Activated CD4-positive, alpha-beta T cell treated with anti-CD3 and anti-CD28 coated beads for 36 hours (primary cell): Measurements from ENCODE around the gene ZSCAN25. TPM values are rescaled to one million over a fixed set of nuclear protein-coding genes. Genes with fewer than 3 reads are reported as not detected.
"Not testable (repeated sequence)": the region's sequence is repeated elsewhere in the genome, so short reads cannot be mapped to it uniquely, and the experiment has no call there.

Experiments used
- ATAC-seq: fragments of 200-7000 bp; cut with Tn5 transposase; one replicate; pipeline ENCODE4 v1.10.0; 2021; ENCODE audit warnings: mild to moderate bottlenecking, moderate library complexity
- CTCF ChIA-PET: fragments of 350-600 bp; sonication (Branson Sonifier 250); formaldehyde crosslinking; loops from one replicate; lab custom pipeline; 2021; ENCODE audit warnings: antibody characterized with exemption; lab: Charles Lee
- POLR2A ChIA-PET: fragments of 350-600 bp; sonication (Branson Sonifier 250); formaldehyde crosslinking; loops from one replicate; lab custom pipeline; 2021; ENCODE audit warnings: antibody characterized with exemption, inconsistent platforms; lab: Charles Lee
- DNase-seq: peaks from one replicate; pipeline ENCODE4 v3.0.0-alpha.2; 2020
- H3K27ac Mint-ChIP-seq: one replicate; pipeline ENCODE4 v1.8.0; 2021; ENCODE audit warnings: mixed read lengths
- H3K27me3 Mint-ChIP-seq: one replicate; pipeline ENCODE4 v1.8.0; 2021; ENCODE audit warnings: mixed read lengths
- H3K36me3 Mint-ChIP-seq: one replicate; pipeline ENCODE4 v1.8.0; 2021; ENCODE audit warnings: low read depth, mixed read lengths
- H3K4me1 Mint-ChIP-seq: one replicate; pipeline ENCODE4 v1.8.0; 2021; ENCODE audit warnings: mixed read lengths
- H3K4me3 Mint-ChIP-seq: one replicate; pipeline ENCODE4 v1.8.0; 2021; ENCODE audit warnings: mild to moderate bottlenecking, moderate library complexity, mixed read lengths
- H3K9me3 Mint-ChIP-seq: one replicate; pipeline ENCODE4 v1.8.0; 2021; ENCODE audit warnings: low read depth, mixed read lengths
- intact Hi-C, 2 experiments: fragments of 100-400 bp; cut with DNase I in 1 of 2; cut with micrococcal nuclease in 1 of 2; formaldehyde crosslinking; loops; one replicate each; pipeline versions ENCODE4 v1.14.2 to v1.15.1; 2022 to 2024; cut with DNase I, micrococcal nuclease
- total RNA-seq, 2 experiments: library from RNA; stranded (reverse); gene quantifications; one replicate each; pipeline ENCODE4 v1.2.3, GENCODE V29; 2021

ZSCAN25 gene
- total RNA-seq, 2 experiments from 2014 or later, result 20.5 to 25.2 TPM

DNA sequence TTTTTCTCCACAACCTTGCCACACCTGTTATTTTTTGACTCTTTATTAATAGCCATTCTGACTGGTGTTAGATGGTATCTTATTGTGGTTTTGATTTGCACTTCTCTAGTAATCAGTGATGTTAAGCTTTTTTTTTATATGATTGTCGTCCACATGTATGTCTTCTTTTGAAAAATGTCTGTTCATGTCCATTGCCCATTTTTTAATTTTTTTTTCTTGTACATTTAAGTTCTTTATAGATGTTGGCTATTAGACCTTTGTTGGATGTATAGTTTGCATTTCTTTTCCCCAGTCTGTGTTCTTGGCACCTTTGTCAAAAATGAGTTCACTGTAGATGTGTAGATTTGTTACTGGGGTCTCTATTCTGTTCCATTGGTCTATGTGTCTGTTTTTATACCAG lies 28.8 kb downstream of the ZSCAN25 start:
- POLR2A ChIA-PET, result interaction anchor here (0.6 kb wide), 1 partner anchor 21 kb away, joined by 3 read pairs; no protein-coding TSS in a partner anchor
- CTCF ChIA-PET, result interaction anchor here (0.6 kb wide), 1 partner anchor 272 kb away, joined by 3 read pairs; no protein-coding TSS in a partner anchor
- Mint-ChIP-seq H3K36me3 (peaks cover 50% of the 10 kb centered on the region), H3K4me1 (peaks cover 33% of the 10 kb centered on the region), H3K27ac (no peak overlapping the region), H3K27me3 (no peaks in the 10 kb centered on the region), H3K9me3 (peaks cover 5% of the 10 kb centered on the region), H3K4me3 (no peak overlapping the region)
- ATAC-seq, result no peak
- intact Hi-C loops, result no loop called here
- DNase-seq, result no peak

GRCh38 chr7:99648843-99649242 lies 32.1 kb downstream of the ZSCAN25 start:
- H3K4me1 Mint-ChIP-seq, result peaks cover 13% of the 10 kb centered on the region
- POLR2A ChIA-PET, result no interaction called here
- H3K4me3 Mint-ChIP-seq, result no peak overlapping the region
- intact Hi-C loops, result no loop called here
- ATAC-seq, result peak; percentile 97
- no peak overlapping the region for H3K27ac Mint-ChIP-seq
- DNase-seq, result peak; percentile 40
- peaks cover 5% of the 10 kb centered on the region for H3K9me3 Mint-ChIP-seq
- peaks cover 31% of the 10 kb centered on the region for H3K36me3 Mint-ChIP-seq
- H3K27me3 Mint-ChIP-seq, result no peaks in the 10 kb centered on the region
- CTCF ChIA-PET, result interaction anchor here (1.1 kb wide), 1 partner anchor 32 kb away, joined by 4 read pairs; the partner anchor contains the start of gene ZSCAN25

DNA sequence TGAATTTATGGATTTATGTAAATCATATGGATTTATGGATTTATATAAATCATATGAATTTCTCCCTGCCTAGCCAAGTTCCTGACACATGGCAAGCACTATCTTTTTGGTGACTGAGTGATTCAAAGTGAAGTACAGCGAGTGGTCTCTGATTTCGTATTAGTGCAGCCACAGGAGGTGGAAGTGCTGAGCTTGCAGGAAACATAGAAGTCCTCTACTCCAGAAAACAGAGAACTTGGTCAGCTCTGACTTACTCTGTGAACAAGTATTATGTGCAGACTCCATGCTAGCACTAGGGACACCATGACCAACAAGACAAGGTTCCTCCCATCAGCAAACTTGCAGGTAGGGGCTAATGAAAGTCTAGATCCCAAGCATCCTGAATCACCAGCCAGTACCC lies 34.5 kb downstream of the ZSCAN25 start:
- no peak for DNase-seq
- Mint-ChIP-seq H3K4me1 (peaks cover 10% of the 10 kb centered on the region), H3K27ac (no peak overlapping the region), H3K36me3 (peaks cover 25% of the 10 kb centered on the region), H3K9me3 (peaks cover 1% of the 10 kb centered on the region), H3K27me3 (no peaks in the 10 kb centered on the region), H3K4me3 (no peak overlapping the region)
- ChIA-PET POLR2A (no interaction called here), CTCF (interaction anchor here (1.2 kb wide), 2 partner anchors 27 to 37 kb away, joined by 3 to 4 read pairs; no protein-coding TSS in a partner anchor)
- intact Hi-C loops, result no loop called here
- no peak for ATAC-seq

GRCh38 chr7:99652671-99653070 lies 35.9 kb downstream of the ZSCAN25 start:
- Mint-ChIP-seq H3K4me1 (peaks cover 10% of the 10 kb centered on the region), H3K4me3 (no peak overlapping the region), H3K36me3 (peaks cover 27% of the 10 kb centered on the region), H3K27me3 (no peaks in the 10 kb centered on the region), H3K27ac (no peak overlapping the region), H3K9me3 (peaks cover 1% of the 10 kb centered on the region)
- no peak for ATAC-seq
- ChIA-PET POLR2A (no interaction called here), CTCF (interaction anchor here (0.7 kb wide), 1 partner anchor 42 kb away, joined by 3 read pairs; no protein-coding TSS in a partner anchor)
- intact Hi-C loops, result no loop called here
- no peak for DNase-seq

- ATAC-seq, H3K4me1 Mint-ChIP-seq, H3K4me3 Mint-ChIP-seq, H3K27me3 Mint-ChIP-seq, DNase-seq, H3K9me3 Mint-ChIP-seq, POLR2A ChIA-PET, intact Hi-C loops, H3K27ac Mint-ChIP-seq: not testable (repeated sequence)
- CTCF ChIA-PET, result interaction anchor here (0.7 kb wide), 1 partner anchor 41 kb away, joined by 3 read pairs; no protein-coding TSS in a partner anchor
- peaks cover 28% of the 10 kb centered on the region for H3K36me3 Mint-ChIP-seq
Observed at GRCh38 chr7:99653269-99653668, 36.5 kb downstream of the ZSCAN25 start.

- peaks cover 5% of the 10 kb centered on the region for H3K4me1 Mint-ChIP-seq
- no peak overlapping the region for H3K4me3 Mint-ChIP-seq
- intact Hi-C loops, result no loop called here
- ATAC-seq (no peak), DNase-seq (no peak)
- CTCF ChIA-PET, result no interaction called here
- H3K9me3 Mint-ChIP-seq, result peaks cover 3% of the 10 kb centered on the region
- no peaks in the 10 kb centered on the region for H3K27me3 Mint-ChIP-seq
- no peak overlapping the region for H3K27ac Mint-ChIP-seq
- H3K36me3 Mint-ChIP-seq, result peaks cover 26% of the 10 kb centered on the region
- POLR2A ChIA-PET, result no interaction called here
Observed at GRCh38 chr7:99653754-99654153, 37.0 kb downstream of the ZSCAN25 start.

DNA sequence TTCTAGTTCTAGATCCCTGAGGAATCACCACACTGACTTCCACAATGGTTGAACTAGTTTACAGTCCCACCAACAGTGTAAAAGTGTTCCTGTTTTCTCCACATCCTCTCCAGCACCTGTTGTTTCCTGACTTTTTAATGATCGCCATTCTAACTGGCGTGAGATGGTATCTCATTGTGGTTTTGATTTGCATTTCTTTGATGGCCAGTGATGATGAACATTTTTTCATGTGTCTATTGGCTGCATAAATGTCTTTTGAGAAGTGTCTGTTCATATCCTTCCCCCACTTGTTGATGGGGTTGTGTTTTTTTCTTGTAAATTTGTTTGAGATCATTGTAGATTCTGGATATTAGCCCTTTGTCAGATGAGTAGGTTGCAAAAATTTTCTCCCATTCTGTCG lies 37.9 kb downstream of the ZSCAN25 start:
- H3K27me3 Mint-ChIP-seq, POLR2A ChIA-PET, H3K9me3 Mint-ChIP-seq, H3K4me1 Mint-ChIP-seq, H3K4me3 Mint-ChIP-seq, H3K27ac Mint-ChIP-seq, ATAC-seq, CTCF ChIA-PET, intact Hi-C loops, DNase-seq: not testable (repeated sequence)
- H3K36me3 Mint-ChIP-seq, result peaks cover 27% of the 10 kb centered on the region

GRCh38 chr7:99657879-99658278 lies 41.1 kb downstream of the ZSCAN25 start:
- H3K36me3 Mint-ChIP-seq, result peaks cover 36% of the 10 kb centered on the region
- DNase-seq, intact Hi-C loops, POLR2A ChIA-PET, H3K4me1 Mint-ChIP-seq, ATAC-seq, H3K27ac Mint-ChIP-seq, CTCF ChIA-PET, H3K27me3 Mint-ChIP-seq, H3K9me3 Mint-ChIP-seq, H3K4me3 Mint-ChIP-seq: not testable (repeated sequence)

DNA sequence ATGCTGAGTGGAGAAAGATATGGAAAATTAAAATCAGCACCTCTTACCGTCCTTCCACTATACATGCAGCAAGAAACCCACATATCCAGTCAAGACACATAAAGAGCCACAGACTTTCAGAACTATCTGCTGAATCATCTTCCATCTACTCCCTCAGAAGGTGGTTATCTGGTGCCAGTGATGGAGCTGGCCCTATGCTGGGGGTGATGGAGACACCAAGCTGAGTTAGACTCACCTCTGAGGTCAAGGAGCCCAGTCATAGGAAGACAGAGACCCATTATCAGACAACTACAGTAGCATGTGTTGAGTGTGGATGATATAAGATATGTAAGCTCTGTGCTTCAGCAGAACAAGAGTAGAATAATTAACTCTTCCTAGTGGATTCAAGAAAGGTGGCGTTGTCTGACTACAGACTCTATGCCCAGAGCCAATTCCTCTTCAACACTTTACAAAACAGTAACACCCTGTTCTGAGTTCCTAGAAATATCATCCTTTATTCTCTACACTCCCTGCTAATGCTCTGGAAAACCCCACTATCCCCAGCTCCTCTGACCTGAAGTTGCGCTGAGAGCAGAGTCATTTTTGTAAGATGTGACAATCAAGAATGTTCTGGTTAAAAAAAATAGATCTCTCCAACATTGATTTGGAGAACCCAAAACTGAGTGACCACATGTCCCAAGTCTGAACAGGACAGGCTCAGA lies 48.7 kb downstream of the ZSCAN25 start:
- no peaks in the 10 kb centered on the region for H3K27me3 Mint-ChIP-seq
- DNase-seq (peak; percentile 27), ATAC-seq (peak; percentile 86)
- H3K36me3 Mint-ChIP-seq, result peaks cover 30% of the 10 kb centered on the region
- CTCF ChIA-PET, result no interaction called here
- H3K27ac Mint-ChIP-seq, result peak overlapping the region; percentile 39
- POLR2A ChIA-PET, result no interaction called here
- intact Hi-C loops, result no loop called here
- no peak overlapping the region for H3K4me3 Mint-ChIP-seq
- peaks cover 11% of the 10 kb centered on the region for H3K4me1 Mint-ChIP-seq
- H3K9me3 Mint-ChIP-seq, result no peaks in the 10 kb centered on the region

DNA sequence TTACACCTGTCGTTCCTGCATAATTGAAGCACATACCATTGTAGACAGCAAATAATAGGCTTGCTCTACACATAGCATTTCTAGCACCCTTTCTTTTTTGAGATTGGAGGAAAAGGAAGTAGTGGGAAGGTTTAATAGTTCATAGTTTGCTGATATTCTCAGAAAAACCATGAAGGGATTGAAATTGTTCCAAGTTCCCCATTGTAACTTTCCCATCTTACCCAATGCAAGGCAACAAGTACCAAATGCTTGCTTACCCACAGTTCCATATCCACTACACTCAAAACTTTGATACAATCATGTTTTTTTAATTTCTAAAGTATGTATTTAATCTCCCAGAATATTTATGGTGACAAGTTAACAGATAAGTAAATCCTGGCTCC lies 49.3 kb downstream of the ZSCAN25 start:
- DNase-seq, result no peak
- H3K27ac Mint-ChIP-seq, result peak overlapping the region; percentile 39
- H3K27me3 Mint-ChIP-seq, result no peaks in the 10 kb centered on the region
- no peak overlapping the region for H3K4me3 Mint-ChIP-seq
- H3K9me3 Mint-ChIP-seq, result no peaks in the 10 kb centered on the region
- ATAC-seq, result no peak
- POLR2A ChIA-PET, result no interaction called here
- intact Hi-C loops, result no loop called here
- peaks cover 28% of the 10 kb centered on the region for H3K36me3 Mint-ChIP-seq
- peaks cover 11% of the 10 kb centered on the region for H3K4me1 Mint-ChIP-seq
- CTCF ChIA-PET, result no interaction called here

DNA sequence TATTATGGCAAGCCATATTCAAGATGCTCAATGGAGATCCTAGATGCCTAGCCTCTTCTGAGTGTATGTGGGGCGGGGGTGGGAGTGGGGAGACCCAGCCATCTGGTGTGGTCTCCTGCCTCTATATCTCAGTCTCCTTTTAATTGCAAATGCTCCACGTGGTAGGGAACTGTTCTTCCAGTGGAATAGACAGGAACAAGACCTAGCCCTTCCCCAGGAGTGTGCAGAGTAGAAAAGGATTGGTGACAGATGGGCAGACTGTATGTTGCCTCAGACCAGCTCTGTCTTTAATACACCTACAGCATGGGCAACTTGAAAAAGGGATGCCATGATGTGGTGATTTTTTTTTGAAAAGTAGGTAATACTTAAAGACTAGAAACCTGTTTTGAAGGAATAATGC lies 50.4 kb downstream of the ZSCAN25 start:
- Mint-ChIP-seq H3K4me3 (no peak overlapping the region), H3K9me3 (no peaks in the 10 kb centered on the region), H3K36me3 (peaks cover 25% of the 10 kb centered on the region), H3K27me3 (no peaks in the 10 kb centered on the region), H3K4me1 (peaks cover 11% of the 10 kb centered on the region), H3K27ac (no peak overlapping the region)
- intact Hi-C loops, result no loop called here
- DNase-seq, result no peak
- ATAC-seq, result no peak
- POLR2A ChIA-PET, result no interaction called here
- CTCF ChIA-PET, result no interaction called here

- POLR2A ChIA-PET, result no interaction called here
- no peak overlapping the region for H3K27ac Mint-ChIP-seq
Observed at GRCh38 chr7:99668541-99668940, 51.8 kb downstream of the ZSCAN25 start.

More at GRCh38 chr7:99668541-99668940, 51.8 kb downstream of the ZSCAN25 start:
- CTCF ChIA-PET, result no interaction called here
- no peak overlapping the region for H3K4me3 Mint-ChIP-seq
- H3K36me3 Mint-ChIP-seq, result peaks cover 23% of the 10 kb centered on the region
- no peaks in the 10 kb centered on the region for H3K9me3 Mint-ChIP-seq
- intact Hi-C loops, result no loop called here
- ATAC-seq (no peak), DNase-seq (no peak)
- H3K27me3 Mint-ChIP-seq, result no peaks in the 10 kb centered on the region
- peaks cover 11% of the 10 kb centered on the region for H3K4me1 Mint-ChIP-seq
